CD14-positive monocyte (primary cell): ENCODE data around the gene SBK2. TPM values are rescaled to one million over a fixed set of nuclear protein-coding genes. Genes with fewer than 3 reads are reported as not detected.

Source experiments
- DNase-seq, 3 donors: peaks; one replicate each; pipeline ENCODE4 v3.0.0-alpha.2; 2011 to 2022
- H2AFZ ChIP-seq: 2 replicates; pipeline ENCODE4 v1.6.0; 2012; ENCODE audit warnings: mild to moderate bottlenecking, low read depth, low read length, inconsistent platforms; ENCODE audit not compliant: insufficient read depth, poor library complexity, severe bottlenecking
- H3K27ac ChIP-seq, 2 donors: 1 replicate in 1 of 2; 2 replicates in 1 of 2; pipeline ENCODE4 v1.5.1; 2012 to 2013; ENCODE audit warnings: low read length in 2 of 2, control low read depth in 1 of 2, inconsistent platforms in 1 of 2, low read depth in 1 of 2, mild to moderate bottlenecking in 1 of 2
- H3K27me3 ChIP-seq, 2 donors: one replicate each; pipeline versions ENCODE4 v1.6.0 to v1.6.1; 2011 to 2013; ENCODE audit warnings: low read length in 2 of 2; ENCODE audit not compliant: control insufficient read depth in 2 of 2, insufficient read depth in 2 of 2
- H3K36me3 ChIP-seq, 2 donors: replicated peaks in 1 of 2; 1 replicate in 1 of 2; 2 replicates in 1 of 2; pipeline versions ENCODE4 v1.5.1 to v1.6.1; 2012 to 2013; ENCODE audit warnings: low read length in 2 of 2, control low read depth in 1 of 2, inconsistent platforms in 1 of 2, mild to moderate bottlenecking in 1 of 2; ENCODE audit not compliant: insufficient read depth in 2 of 2, control insufficient read depth in 1 of 2
- H3K4me1 ChIP-seq, 2 donors: 1 replicate in 1 of 2; 2 replicates in 1 of 2; pipeline versions ENCODE4 v1.5.1 to v1.6.1; 2012 to 2013; ENCODE audit warnings: low read length in 2 of 2, control low read depth in 1 of 2, inconsistent platforms in 1 of 2, mild to moderate bottlenecking in 1 of 2, moderate library complexity in 1 of 2; ENCODE audit not compliant: insufficient read depth in 2 of 2, control insufficient read depth in 1 of 2
- H3K4me2 ChIP-seq: replicated peaks from 2 replicates; pipeline ENCODE3; 2012; ENCODE audit warnings: low read length, moderate library complexity, mild to moderate bottlenecking; ENCODE audit not compliant: poor library complexity, severe bottlenecking; ENCODE audit errors: extremely low read depth
- H3K4me3 ChIP-seq, 3 experiments: fragments of 200-600 bp in 1 of 3; sonication (generic) in 1 of 3; replicated peaks in 1 of 3; 1 replicate in 2 of 3; 2 replicates in 1 of 3; pipeline ENCODE4 v1.5.1; 2011 to 2013; ENCODE audit warnings: low read length in 3 of 3, mild to moderate bottlenecking in 3 of 3, control low read depth in 2 of 3, low read depth in 2 of 3, inconsistent platforms in 1 of 3, moderate library complexity in 1 of 3
- H3K79me2 ChIP-seq: 2 replicates; pipeline ENCODE4 v1.6.0; 2012; ENCODE audit warnings: mild to moderate bottlenecking, control low read depth, inconsistent platforms, low read length, moderate library complexity; ENCODE audit not compliant: insufficient read depth
- H3K9ac ChIP-seq: 2 replicates; pipeline ENCODE4 v1.6.0; 2017; ENCODE audit warnings: low read length, mild to moderate bottlenecking; ENCODE audit not compliant: insufficient read depth, poor library complexity, severe bottlenecking
- H3K9me3 ChIP-seq, 2 donors: replicated peaks in 1 of 2; 1 replicate in 1 of 2; 2 replicates in 1 of 2; pipeline versions ENCODE4 v1.5.1 to v1.6.1; 2012 to 2013; ENCODE audit warnings: low read length in 2 of 2, control low read depth in 1 of 2; ENCODE audit not compliant: control insufficient read depth in 1 of 2, insufficient read depth in 1 of 2
- H4K20me1 ChIP-seq: 2 replicates; pipeline ENCODE4 v1.6.0; 2012; ENCODE audit warnings: mild to moderate bottlenecking, low read length, control low read depth, moderate library complexity; ENCODE audit not compliant: insufficient read depth
- H3K27ac Mint-ChIP-seq, 7 donors: one replicate each; pipeline ENCODE4 v1.8.0; 2020; ENCODE audit warnings: mild to moderate bottlenecking in 7 of 7, mixed read lengths in 7 of 7, moderate library complexity in 6 of 7, inconsistent platforms in 2 of 7
- H3K27me3 Mint-ChIP-seq, 3 donors: one replicate each; pipeline ENCODE4 v1.8.0; 2021 to 2022; ENCODE audit warnings: low read depth in 3 of 3, mild to moderate bottlenecking in 3 of 3, mixed read lengths in 3 of 3, moderate library complexity in 3 of 3, inconsistent platforms in 1 of 3
- H3K36me3 Mint-ChIP-seq, 2 donors: one replicate each; pipeline ENCODE4 v1.8.0; 2020; ENCODE audit warnings: mixed read lengths in 2 of 2, inconsistent platforms in 1 of 2, mild to moderate bottlenecking in 1 of 2
- H3K4me1 Mint-ChIP-seq: one replicate; pipeline ENCODE4 v1.8.0; 2020; ENCODE audit warnings: mild to moderate bottlenecking, mixed read lengths
- H3K4me3 Mint-ChIP-seq, 2 donors: one replicate each; pipeline ENCODE4 v1.8.0; 2020; ENCODE audit warnings: mild to moderate bottlenecking in 2 of 2, mixed read lengths in 2 of 2, moderate library complexity in 1 of 2
- H3K9me3 Mint-ChIP-seq, 7 donors: one replicate each; pipeline ENCODE4 v1.8.0; 2020 to 2022; ENCODE audit warnings: mixed read lengths in 7 of 7, mild to moderate bottlenecking in 6 of 7, moderate library complexity in 6 of 7, inconsistent platforms in 2 of 7
- CTCF ChIP-seq: fragments of 200-600 bp; IDR thresholded peaks from one replicate; pipeline ENCODE4 v1.8.0; 2022; ENCODE audit warnings: antibody characterized with exemption, mild to moderate bottlenecking
- WGBS: methylation state at CpG from one replicate; pipeline ENCODE4 v1.1.5; 2013; ENCODE audit warnings: missing lambda C conversion rate; ENCODE audit not compliant: insufficient coverage; 5-methylcytosine and 5-hydroxymethylcytosine counted together
- intact Hi-C, 2 donors: fragments of 100-400 bp; cut with micrococcal nuclease; formaldehyde crosslinking; loops; one replicate each; pipeline versions ENCODE4 v1.15.0 to v1.15.1; 2023
- polyA plus RNA-seq, 3 donors: library from polyadenylated mRNA; depleted of rRNA in 1 of 3; unstranded in 2 of 3; stranded (reverse) in 1 of 3; fragments of 300-500 nt in 2 of 3; fragments of >200 nt in 1 of 3; fragmentation: Illumina TruSeq in 2 of 3; gene quantifications; 1 replicate in 2 of 3; 2 replicates in 1 of 3; pipeline ENCODE4 v1.2.3, GENCODE V29; 2012 to 2021

Gene SBK2
- polyA plus RNA-seq, 3 donors: not detected

GRCh38 chr19:55563261-55563690, 26.3 kb upstream of the SBK2 start:
- 85% methylated on average over 10 of the region's 12 CpGs for WGBS
- Mint-ChIP-seq H3K36me3 (no peaks in the 10 kb centered on the region), H3K27me3 (peaks cover 3 to 7% (median 4%) of the 10 kb centered on the region in 3 donors), H3K4me1 (no peaks in the 10 kb centered on the region), H3K4me3 (no peak overlapping the region), H3K9me3 (peaks cover 0 to 8% (median 5%) of the 10 kb centered on the region in 7 donors), H3K27ac (peak overlapping the region in 1 of 7 donors; percentile 0)
- Histone ChIP-seq H3K4me1 (no peaks in the 10 kb centered on the region), H3K27ac (no peak overlapping the region), H3K9me3 (peaks cover 0 to 3% of the 10 kb centered on the region in 2 donors), H3K4me2 (no peak overlapping the region), H4K20me1 (no peaks in the 10 kb centered on the region), H2AFZ (no peak overlapping the region), H3K4me3 (no peak overlapping the region), H3K79me2 (no peaks in the 10 kb centered on the region), H3K27me3 (no peaks in the 10 kb centered on the region), H3K9ac (no peak overlapping the region), H3K36me3 (no peaks in the 10 kb centered on the region)
- intact Hi-C loops: no loop called here
- DNase-seq: no peak
- TF ChIP-seq CTCF: no peak

GRCh38 chr19:55559684-55560083, 22.8 kb upstream of the SBK2 start:
- TF ChIP-seq CTCF: no peak
- Mint-ChIP-seq H3K9me3 (peaks cover 0 to 6% (median 5%) of the 10 kb centered on the region in 7 donors), H3K4me1 (peaks cover 2% of the 10 kb centered on the region), H3K4me3 (no peak overlapping the region), H3K36me3 (no peaks in the 10 kb centered on the region), H3K27ac (no peak overlapping the region), H3K27me3 (peaks cover 3 to 5% (median 5%) of the 10 kb centered on the region in 3 donors)
- H3K4me1 ChIP-seq: no peaks in the 10 kb centered on the region
- H3K4me3 ChIP-seq: no peak overlapping the region
- H4K20me1 ChIP-seq: no peaks in the 10 kb centered on the region
- no peak overlapping the region for H3K4me2 ChIP-seq
- no peak overlapping the region for H3K9ac ChIP-seq
- WGBS: 85% methylated on average over 5 of the region's 9 CpGs
- H3K9me3 ChIP-seq: peaks cover 0 to 3% of the 10 kb centered on the region in 2 donors
- intact Hi-C loops: no loop called here
- no peaks in the 10 kb centered on the region for H3K36me3 ChIP-seq
- H3K79me2 ChIP-seq: no peaks in the 10 kb centered on the region
- H3K27me3 ChIP-seq: no peaks in the 10 kb centered on the region
- H2AFZ ChIP-seq: no peak overlapping the region
- no peak overlapping the region for H3K27ac ChIP-seq
- DNase-seq: no peak
